ENCODE data around the gene PCBD1. TPM values are rescaled to one million over a fixed set of nuclear protein-coding genes. Genes with fewer than 3 reads are reported as not detected.

PCBD1 gene
- total RNA-seq, 1 donor from 2014 or later: 34.6 TPM

DNA sequence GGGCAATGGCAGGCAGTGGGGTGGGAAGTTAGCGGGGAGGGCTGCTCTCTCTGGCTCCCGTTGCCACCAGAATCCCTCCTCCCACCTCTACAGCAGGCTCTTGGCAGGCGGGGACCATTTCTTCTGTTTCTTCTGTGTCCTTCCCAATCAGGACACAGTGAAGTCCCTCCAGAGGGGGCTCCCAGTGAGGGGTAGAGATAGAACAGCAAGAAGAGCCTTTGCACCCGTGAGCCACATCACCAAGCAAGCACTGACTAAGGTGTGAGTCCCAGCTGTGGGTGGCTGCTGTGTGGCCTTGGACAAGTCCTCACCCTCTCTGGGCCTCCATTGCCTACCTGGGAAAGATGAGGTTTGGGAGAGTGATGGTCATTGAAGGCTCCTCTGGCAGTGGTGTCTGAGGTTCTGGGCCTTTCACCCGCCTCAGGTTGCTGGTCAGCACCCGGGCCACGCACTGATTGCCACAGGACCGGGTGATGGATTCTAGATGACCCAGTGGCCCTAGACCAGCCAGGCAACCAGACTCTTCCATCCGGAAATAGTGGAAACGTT is 26.0 kb upstream of the PCBD1 start:
- no peak overlapping the region for H3K27ac Mint-ChIP-seq
- H3K36me3 Mint-ChIP-seq: peaks cover 2% of the 10 kb centered on the region
- DNase-seq (ENCODE audit: low spot score): no peak

DNA sequence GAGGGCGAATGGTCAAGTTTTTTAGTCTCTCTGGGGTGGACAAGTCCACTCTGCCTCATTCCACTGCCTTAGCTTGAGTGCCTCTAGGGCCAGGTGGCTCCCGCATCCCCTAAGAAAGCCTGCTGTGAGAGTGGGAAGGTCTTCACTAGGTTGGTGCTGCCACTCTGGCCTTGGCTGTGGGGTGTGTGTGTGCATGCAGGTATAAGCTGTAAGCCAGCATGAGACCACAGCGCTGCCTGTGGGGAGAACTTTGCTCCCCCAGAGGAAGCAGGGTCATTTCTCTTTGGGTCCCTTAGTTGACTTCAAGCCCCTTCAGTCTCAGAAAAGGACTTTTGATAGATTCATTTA is 25.5 kb upstream of the PCBD1 start:
- H3K4me3 ChIP-seq: no peak overlapping the region
- no peak overlapping the region for H2AFZ ChIP-seq (replicated peaks)
- DNase-seq (ENCODE audit: low spot score): no peak
- no peak for TF ChIP-seq EZH2phosphoT487 (IDR thresholded peaks at IDR 0.05)
- TF ChIP-seq, protein P1, sequence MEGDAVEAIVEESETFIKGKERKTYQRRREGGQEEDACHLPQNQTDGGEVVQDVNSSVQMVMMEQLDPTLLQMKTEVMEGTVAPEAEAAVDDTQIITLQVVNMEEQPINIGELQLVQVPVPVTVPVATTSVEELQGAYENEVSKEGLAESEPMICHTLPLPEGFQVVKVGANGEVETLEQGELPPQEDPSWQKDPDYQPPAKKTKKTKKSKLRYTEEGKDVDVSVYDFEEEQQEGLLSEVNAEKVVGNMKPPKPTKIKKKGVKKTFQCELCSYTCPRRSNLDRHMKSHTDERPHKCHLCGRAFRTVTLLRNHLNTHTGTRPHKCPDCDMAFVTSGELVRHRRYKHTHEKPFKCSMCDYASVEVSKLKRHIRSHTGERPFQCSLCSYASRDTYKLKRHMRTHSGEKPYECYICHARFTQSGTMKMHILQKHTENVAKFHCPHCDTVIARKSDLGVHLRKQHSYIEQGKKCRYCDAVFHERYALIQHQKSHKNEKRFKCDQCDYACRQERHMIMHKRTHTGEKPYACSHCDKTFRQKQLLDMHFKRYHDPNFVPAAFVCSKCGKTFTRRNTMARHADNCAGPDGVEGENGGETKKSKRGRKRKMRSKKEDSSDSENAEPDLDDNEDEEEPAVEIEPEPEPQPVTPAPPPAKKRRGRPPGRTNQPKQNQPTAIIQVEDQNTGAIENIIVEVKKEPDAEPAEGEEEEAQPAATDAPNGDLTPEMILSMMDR (IDR thresholded peaks at IDR 0.05): no peak
- TF ChIP-seq EZH2 (IDR thresholded peaks at IDR 0.05): no peak
- H3K27ac ChIP-seq: no peak overlapping the region
- no peaks in the 10 kb centered on the region for H3K79me2 ChIP-seq (ENCODE audit: low read depth)
- Mint-ChIP-seq H3K4me3 (no peak overlapping the region), H3K9me3 (no peaks in the 10 kb centered on the region), H3K4me1 (peaks cover 10% of the 10 kb centered on the region), H3K27me3 (ENCODE audit: insufficient read depth, low read depth) (peaks cover 8% of the 10 kb centered on the region), H3K27ac (no peak overlapping the region), H3K36me3 (peaks cover 2% of the 10 kb centered on the region)
- H3K9ac ChIP-seq: no peak overlapping the region
- no peaks in the 10 kb centered on the region for H3F3A ChIP-seq (ENCODE audit: low read depth)
- H3K4me2 ChIP-seq: no peak overlapping the region
- H3K36me3 ChIP-seq: no peaks in the 10 kb centered on the region
- no peaks in the 10 kb centered on the region for H3K27me3 ChIP-seq
- H4K20me1 ChIP-seq (ENCODE audit: low read depth): no peaks in the 10 kb centered on the region
- no peaks in the 10 kb centered on the region for H3K9me3 ChIP-seq (ENCODE audit: low read depth)
- peaks cover 7% of the 10 kb centered on the region for H3K4me1 ChIP-seq

More for the DNA sequence above, 26.0 kb upstream of the PCBD1 start:
- no peak for TF ChIP-seq EZH2 (IDR thresholded peaks at IDR 0.05)
- no peak for TF ChIP-seq EZH2phosphoT487 (IDR thresholded peaks at IDR 0.05)
- TF ChIP-seq, protein P1 (IDR thresholded peaks at IDR 0.05): no peak
- Histone ChIP-seq H3K9me3 (ENCODE audit: low read depth) (no peaks in the 10 kb centered on the region), H3K27ac (no peak overlapping the region), H3K4me2 (no peak overlapping the region), H3K4me1 (peaks cover 7% of the 10 kb centered on the region), H3K79me2 (ENCODE audit: low read depth) (no peaks in the 10 kb centered on the region), H3K36me3 (no peaks in the 10 kb centered on the region), H3K27me3 (no peaks in the 10 kb centered on the region), H3K4me3 (no peak overlapping the region), H4K20me1 (ENCODE audit: low read depth) (no peaks in the 10 kb centered on the region), H3F3A (ENCODE audit: low read depth) (no peaks in the 10 kb centered on the region), H2AFZ (replicated peaks) (no peak overlapping the region), H3K9ac (no peak overlapping the region)
- Mint-ChIP-seq H3K27me3 (ENCODE audit: insufficient read depth, low read depth) (peaks cover 8% of the 10 kb centered on the region), H3K9me3 (no peaks in the 10 kb centered on the region), H3K4me3 (no peak overlapping the region), H3K4me1 (peaks cover 11% of the 10 kb centered on the region)

DNA sequence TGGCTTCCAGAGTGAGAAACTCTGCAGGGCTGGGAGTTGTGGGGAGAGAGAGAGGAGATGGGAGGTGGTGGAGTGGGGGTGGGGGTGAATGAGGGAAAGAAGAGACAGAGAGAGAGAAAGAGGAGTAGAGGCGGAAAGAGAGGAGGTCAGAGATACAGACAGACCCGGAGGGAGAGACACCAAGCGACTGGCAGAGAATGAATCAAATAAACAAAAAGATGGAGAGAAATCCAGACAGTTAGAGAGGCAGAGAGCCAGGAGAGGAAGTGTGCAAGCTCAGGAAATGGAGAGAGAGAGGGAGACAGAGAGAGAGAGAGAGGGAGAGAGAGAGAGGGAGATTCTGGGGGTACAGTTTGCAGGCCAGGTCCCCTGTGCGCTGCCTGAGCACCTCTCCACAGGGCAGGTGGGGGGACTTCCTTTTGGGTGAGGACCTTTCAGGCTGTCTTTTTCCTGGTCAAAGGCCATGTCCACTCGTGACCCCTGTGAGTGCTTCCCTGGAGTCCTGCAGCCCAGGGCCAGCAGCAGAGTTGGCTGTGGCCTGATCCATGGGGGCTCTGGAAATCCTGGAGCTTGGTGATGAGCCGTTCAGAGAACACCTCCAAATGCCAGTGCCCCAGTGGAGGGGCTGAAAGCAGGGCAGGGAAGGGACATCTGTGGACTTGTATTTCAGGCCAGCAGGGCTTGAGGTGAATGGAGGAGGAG is 25.0 kb upstream of the PCBD1 start:
- no peak overlapping the region for H3K27ac ChIP-seq
- no peak overlapping the region for H3K9ac ChIP-seq
- no peaks in the 10 kb centered on the region for H3K9me3 ChIP-seq (ENCODE audit: low read depth)
- H3F3A ChIP-seq (ENCODE audit: low read depth): no peaks in the 10 kb centered on the region
- H3K27ac Mint-ChIP-seq: no peak overlapping the region
- TF ChIP-seq, protein P1 (IDR thresholded peaks at IDR 0.05): no peak
- TF ChIP-seq EZH2 (IDR thresholded peaks at IDR 0.05) (no peak), EZH2phosphoT487 (IDR thresholded peaks at IDR 0.05) (no peak)
- H3K79me2 ChIP-seq (ENCODE audit: low read depth): no peaks in the 10 kb centered on the region
- H3K36me3 ChIP-seq: no peaks in the 10 kb centered on the region
- no peak overlapping the region for H3K4me3 ChIP-seq
- H3K4me3 Mint-ChIP-seq: no peak overlapping the region
- H3K9me3 Mint-ChIP-seq: no peaks in the 10 kb centered on the region
- H2AFZ ChIP-seq (replicated peaks): no peak overlapping the region
- DNase-seq (ENCODE audit: low spot score): no peak
- H3K36me3 Mint-ChIP-seq: peaks cover 2% of the 10 kb centered on the region
- peaks cover 10% of the 10 kb centered on the region for H3K4me1 Mint-ChIP-seq
- no peak overlapping the region for H3K4me2 ChIP-seq
- peaks cover 7% of the 10 kb centered on the region for H3K4me1 ChIP-seq
- peaks cover 9% of the 10 kb centered on the region for H3K27me3 Mint-ChIP-seq (ENCODE audit: insufficient read depth, low read depth)
- H4K20me1 ChIP-seq (ENCODE audit: low read depth): no peaks in the 10 kb centered on the region
- no peaks in the 10 kb centered on the region for H3K27me3 ChIP-seq

Measured in neural progenitor cell (in vitro differentiated cells).